ENCODE data around the gene CSNK1A1.
A peak's percentile ranks its signal among the peaks of the same experiment; 100 is the strongest.

The CSNK1A1 gene

GRCh38 chr5:149500922-149501582 lies 50.2 kb downstream of the CSNK1A1 start:
- intact Hi-C loops (cut with DNase I): loop anchor here (10.0 kb wide), 1 partner anchor 46 kb away; no protein-coding TSS in a partner anchor
- DNase-seq: no peak

- intact Hi-C loops (cut with DNase I): no loop called here
- no peak for DNase-seq
Measured at GRCh38 chr5:149498724-149499336, 52.4 kb downstream of the CSNK1A1 start.

GRCh38 chr5:149497357-149497756 lies 53.9 kb downstream of the CSNK1A1 start:
- DNase-seq: no peak
- intact Hi-C loops (cut with DNase I): no loop called here

- intact Hi-C loops (cut with DNase I): no loop called here
Measured at GRCh38 chr5:149496917-149497316, 54.3 kb downstream of the CSNK1A1 start.

GRCh38 chr5:149496166-149496565 lies 55.1 kb downstream of the CSNK1A1 start:
- intact Hi-C loops (cut with DNase I): no loop called here
- no peak for DNase-seq

More at GRCh38 chr5:149496917-149497316, 54.3 kb downstream of the CSNK1A1 start:
- DNase-seq: no peak

GRCh38 chr5:149495673-149496072 lies 55.6 kb downstream of the CSNK1A1 start:
- no peak for DNase-seq
- intact Hi-C loops (cut with DNase I): no loop called here

- DNase-seq: no peak
- intact Hi-C loops (cut with DNase I): no loop called here
Measured at GRCh38 chr5:149493316-149493715, 57.9 kb downstream of the CSNK1A1 start.

GRCh38 chr5:149492781-149493180 lies 58.5 kb downstream of the CSNK1A1 start:
- no peak for DNase-seq
- intact Hi-C loops (cut with DNase I): no loop called here

- DNase-seq: peak in 1 of 42 donors; percentile 32
- intact Hi-C loops (cut with DNase I): no loop called here
Measured at GRCh38 chr5:149490599-149491485, 60.4 kb downstream of the CSNK1A1 start.

- intact Hi-C loops (cut with DNase I): no loop called here
- DNase-seq: peak in 1 of 42 donors; percentile 41
Measured at GRCh38 chr5:149489605-149490037, 61.6 kb downstream of the CSNK1A1 start.

GRCh38 chr5:149488645-149489306 lies 62.5 kb downstream of the CSNK1A1 start:
- peak in 9 of 42 donors; percentile 7 to 48 (median 18) for DNase-seq
- intact Hi-C loops (cut with DNase I): no loop called here

GRCh38 chr5:149487672-149488071 lies 63.6 kb downstream of the CSNK1A1 start:
- intact Hi-C loops (cut with DNase I): no loop called here
- DNase-seq: peak in 1 of 42 donors; percentile 20

- intact Hi-C loops (cut with DNase I): no loop called here
- DNase-seq: peak in 1 of 42 donors; percentile 39
Measured at GRCh38 chr5:149486726-149487635, 64.3 kb downstream of the CSNK1A1 start.

- DNase-seq: peak in 1 of 42 donors; percentile 33
- intact Hi-C loops (cut with DNase I): no loop called here
Measured at GRCh38 chr5:149485655-149486615, 65.3 kb downstream of the CSNK1A1 start.

GRCh38 chr5:149481485-149481884 lies 69.8 kb downstream of the CSNK1A1 start:
- no peak for DNase-seq
- intact Hi-C loops (cut with DNase I): no loop called here

- intact Hi-C loops (cut with DNase I): no loop called here
- DNase-seq: peak in 2 of 42 donors; percentile 7 to 33
Measured at GRCh38 chr5:149478761-149479160, 72.5 kb downstream of the CSNK1A1 start.

- intact Hi-C loops (cut with DNase I): no loop called here
- DNase-seq: no peak
Measured at GRCh38 chr5:149475777-149476176, 75.5 kb downstream of the CSNK1A1 start.
